Liver (tissue), 9 donors: ENCODE results near the gene MARK2. TPM values are rescaled to one million over a fixed set of nuclear protein-coding genes. Genes with fewer than 3 reads are reported as not detected.

Experiments used
- DNase-seq: peaks from one replicate; pipeline ENCODE4 v3.0.0-alpha.2; 2017; ENCODE audit warnings: low spot score
- H3K27ac ChIP-seq, 2 donors: one replicate each; pipeline ENCODE4 v1.7.0; 2013; ENCODE audit warnings: inconsistent platforms in 2 of 2, low read length in 2 of 2, control low read depth in 1 of 2, low read depth in 1 of 2, mild to moderate bottlenecking in 1 of 2
- H3K27me3 ChIP-seq, 4 donors: one replicate each; pipeline versions ENCODE4 v1.6.1 to v1.7.0; 2013; ENCODE audit warnings: low read length in 3 of 4, inconsistent platforms in 1 of 4, mild to moderate bottlenecking in 1 of 4, moderate library complexity in 1 of 4; ENCODE audit not compliant: control insufficient read depth in 4 of 4, insufficient read depth in 4 of 4
- H3K36me3 ChIP-seq, 4 donors: one replicate each; pipeline versions ENCODE4 v1.6.1 to v1.7.0; 2013; ENCODE audit warnings: low read length in 3 of 4, mild to moderate bottlenecking in 3 of 4, low read depth in 1 of 4, moderate library complexity in 1 of 4; ENCODE audit not compliant: control insufficient read depth in 4 of 4, insufficient read depth in 3 of 4
- H3K4me1 ChIP-seq, 4 donors: one replicate each; pipeline versions ENCODE4 v1.6.1 to v1.7.0; 2013; ENCODE audit warnings: low read length in 3 of 4, mild to moderate bottlenecking in 3 of 4, moderate library complexity in 1 of 4; ENCODE audit not compliant: control insufficient read depth in 4 of 4, insufficient read depth in 4 of 4
- H3K4me3 ChIP-seq, 3 donors: one replicate each; pipeline versions ENCODE4 v1.6.1 to v1.7.0; 2013; ENCODE audit warnings: low read length in 3 of 3, control low read depth in 1 of 3, low read depth in 1 of 3, mild to moderate bottlenecking in 1 of 3
- H3K9ac ChIP-seq, 2 donors: one replicate each; pipeline ENCODE4 v1.7.0; 2013; ENCODE audit warnings: low read length in 2 of 2, mild to moderate bottlenecking in 2 of 2, moderate library complexity in 2 of 2, control low read depth in 1 of 2, low read depth in 1 of 2
- H3K9me3 ChIP-seq, 4 donors: one replicate each; pipeline versions ENCODE4 v1.6.1 to v1.7.0; 2013; ENCODE audit warnings: low read length in 3 of 4; ENCODE audit not compliant: control insufficient read depth in 4 of 4
- ATF3 ChIP-seq: IDR thresholded peaks from 2 replicates; pipeline ENCODE4 v1.6.1; 2016; ENCODE audit warnings: antibody characterized with exemption
- CTCF ChIP-seq: fragments of 150-350 bp; IDR thresholded peaks from 2 replicates; pipeline ENCODE4 v1.5.1; 2017; ENCODE audit warnings: improper control_type of control experiment, low read depth, low read length; ENCODE audit not compliant: missing input control
- EGR1 ChIP-seq, 2 donors: IDR thresholded peaks; 2 replicates each; pipeline ENCODE4 v1.6.1; 2016 to 2018; ENCODE audit warnings: antibody characterized with exemption in 2 of 2, low read depth in 2 of 2
- FOXA1 ChIP-seq: IDR thresholded peaks from 2 replicates; pipeline ENCODE4 v1.6.1; 2016; ENCODE audit warnings: antibody characterized with exemption
- FOXA2 ChIP-seq: IDR thresholded peaks from 2 replicates; pipeline ENCODE4 v1.6.1; 2016; ENCODE audit warnings: antibody characterized with exemption
- GABPA ChIP-seq, 2 donors: IDR thresholded peaks in 1 of 2; conservative IDR thresholded peaks in 1 of 2; 2 replicates each; pipeline ENCODE4 v1.6.1; 2016; ENCODE audit warnings: antibody characterized with exemption in 2 of 2, mild to moderate bottlenecking in 1 of 2, moderate library complexity in 1 of 2
- HNF4A ChIP-seq, 2 donors: conservative IDR thresholded peaks; 2 replicates each; pipeline ENCODE4 v1.6.1; 2016; ENCODE audit warnings: antibody characterized with exemption in 2 of 2, mild to moderate bottlenecking in 2 of 2
- HNF4G ChIP-seq: IDR thresholded peaks from 2 replicates; pipeline ENCODE4 v1.6.1; 2016; ENCODE audit warnings: antibody characterized with exemption
- JUND ChIP-seq, 2 donors: IDR thresholded peaks; 2 replicates each; pipeline ENCODE4 v1.6.1; 2016; ENCODE audit warnings: antibody characterized with exemption in 2 of 2
- NR2F2 ChIP-seq: IDR thresholded peaks from 2 replicates; pipeline ENCODE4 v1.6.1; 2016; ENCODE audit warnings: antibody characterized with exemption
- RAD21 ChIP-seq, 2 donors: IDR thresholded peaks; 2 replicates each; pipeline ENCODE4 v1.6.1; 2016; ENCODE audit warnings: antibody characterized with exemption in 2 of 2, mild to moderate bottlenecking in 2 of 2
- REST ChIP-seq: IDR thresholded peaks from 2 replicates; pipeline ENCODE4 v1.6.1; 2016; ENCODE audit warnings: antibody characterized with exemption, mild to moderate bottlenecking
- RXRA ChIP-seq, 2 donors: IDR thresholded peaks; 2 replicates each; pipeline ENCODE4 v1.6.1; 2017 to 2018; ENCODE audit warnings: antibody characterized with exemption in 2 of 2, mild to moderate bottlenecking in 1 of 2
- SP1 ChIP-seq: IDR thresholded peaks from 2 replicates; pipeline ENCODE4 v1.6.1; 2018; ENCODE audit warnings: antibody characterized with exemption, mild to moderate bottlenecking
- TAF1 ChIP-seq: conservative IDR thresholded peaks from 2 replicates; pipeline ENCODE4 v1.6.1; 2016; ENCODE audit warnings: antibody characterized with exemption, mild to moderate bottlenecking
- YY1 ChIP-seq: IDR thresholded peaks from 2 replicates; pipeline ENCODE4 v1.6.1; 2016; ENCODE audit warnings: antibody characterized with exemption, mild to moderate bottlenecking
- WGBS: extraction: QIAGEN DNeasy Blood & Tissue Kit; methylation state at CpG from one replicate; pipeline ENCODE4 v1.1.7; 2013; 5-methylcytosine and 5-hydroxymethylcytosine counted together
- polyA plus RNA-seq, 2 donors: library from polyadenylated mRNA; stranded (reverse) in 1 of 2; unstranded in 1 of 2; fragments of 200-250 nt in 1 of 2; fragments of >200 nt in 1 of 2; fragmentation: Nextera tagmentation in 1 of 2; extraction: Ambion mirVana in 1 of 2; gene quantifications; one replicate each; pipeline versions ENCODE4 v1.2.1 to v1.2.3, GENCODE V29; 2013 to 2015
- total RNA-seq, 2 donors: library from RNA; depleted of rRNA; stranded (reverse); fragments of >200 nt; gene quantifications; one replicate each; pipeline ENCODE4 v1.2.3, GENCODE V29; 2014
- TF ChIP-seq, protein P1 (sequence below): IDR thresholded peaks from 2 replicates; pipeline ENCODE4 v1.6.1; 2016; ENCODE audit warnings: antibody characterized with exemption
- TF ChIP-seq, protein P2 (sequence below): IDR thresholded peaks from 2 replicates; pipeline ENCODE4 v1.6.1; 2016; ENCODE audit warnings: antibody characterized with exemption
- donor health status: healthy.
- donor health status: healthy.
- donor health status: healthy.
- donor health status: healthy.
- donor health status: healthy.

The MARK2 gene
- total and polyA plus RNA-seq, 4 donors, result 3.4 to 11.6 (median 8.0) TPM

- Histone ChIP-seq H3K9me3 (no peaks in the 10 kb centered on the region), H3K27ac (no peak overlapping the region), H3K27me3 (no peaks in the 10 kb centered on the region), H3K9ac (no peak overlapping the region), H3K4me1 (peaks cover 9 to 28% (median 21%) of the 10 kb centered on the region in 4 donors), H3K4me3 (no peak overlapping the region), H3K36me3 (peaks cover 0 to 3% (median 0%) of the 10 kb centered on the region in 4 donors)
- 91% methylated on average over 3 of the region's 3 CpGs for WGBS
- DNase-seq, result no peak
- TF ChIP-seq NR2F2, result no peak
- TF ChIP-seq CTCF, result no peak
- TF ChIP-seq, protein P1, sequence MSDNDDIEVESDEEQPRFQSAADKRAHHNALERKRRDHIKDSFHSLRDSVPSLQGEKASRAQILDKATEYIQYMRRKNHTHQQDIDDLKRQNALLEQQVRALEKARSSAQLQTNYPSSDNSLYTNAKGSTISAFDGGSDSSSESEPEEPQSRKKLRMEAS, result no peak
- no peak for TF ChIP-seq GABPA (IDR thresholded peaks at IDR 0.05 in 1 of 2, conservative IDR thresholded peaks at IDR 0.05 in 1 of 2)
- TF ChIP-seq YY1, result no peak
- TF ChIP-seq EGR1 (IDR thresholded peaks at IDR 0.05; ENCODE audit: low read depth in 2 of 2), result no peak
- TF ChIP-seq ATF3, result no peak
- TF ChIP-seq, protein P2, sequence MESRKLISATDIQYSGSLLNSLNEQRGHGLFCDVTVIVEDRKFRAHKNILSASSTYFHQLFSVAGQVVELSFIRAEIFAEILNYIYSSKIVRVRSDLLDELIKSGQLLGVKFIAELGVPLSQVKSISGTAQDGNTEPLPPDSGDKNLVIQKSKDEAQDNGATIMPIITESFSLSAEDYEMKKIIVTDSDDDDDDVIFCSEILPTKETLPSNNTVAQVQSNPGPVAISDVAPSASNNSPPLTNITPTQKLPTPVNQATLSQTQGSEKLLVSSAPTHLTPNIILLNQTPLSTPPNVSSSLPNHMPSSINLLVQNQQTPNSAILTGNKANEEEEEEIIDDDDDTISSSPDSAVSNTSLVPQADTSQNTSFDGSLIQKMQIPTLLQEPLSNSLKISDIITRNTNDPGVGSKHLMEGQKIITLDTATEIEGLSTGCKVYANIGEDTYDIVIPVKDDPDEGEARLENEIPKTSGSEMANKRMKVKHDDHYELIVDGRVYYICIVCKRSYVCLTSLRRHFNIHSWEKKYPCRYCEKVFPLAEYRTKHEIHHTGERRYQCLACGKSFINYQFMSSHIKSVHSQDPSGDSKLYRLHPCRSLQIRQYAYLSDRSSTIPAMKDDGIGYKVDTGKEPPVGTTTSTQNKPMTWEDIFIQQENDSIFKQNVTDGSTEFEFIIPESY, result no peak
- no peak for TF ChIP-seq JUND (IDR thresholded peaks at IDR 0.05)
- no peak for TF ChIP-seq RXRA (IDR thresholded peaks at IDR 0.05)
- no peak for TF ChIP-seq FOXA2
- no peak for TF ChIP-seq SP1
- no peak for TF ChIP-seq TAF1
- TF ChIP-seq RAD21 (IDR thresholded peaks at IDR 0.05), result no peak
- no peak for TF ChIP-seq HNF4A (conservative IDR thresholded peaks at IDR 0.05)
- TF ChIP-seq FOXA1, result no peak
- no peak for TF ChIP-seq HNF4G
- TF ChIP-seq REST, result no peak
These were observed 103.9 kb downstream of the MARK2 start for GRCh38 chr11:63942803-63943202.
